ENCODE data around the gene ABCA13.

The ABCA13 gene

GRCh38 chr7:48481235-48481634 is 310.0 kb downstream of the ABCA13 start:
- Histone ChIP-seq H3K9ac (ENCODE audit: low read length) (no peak overlapping the region), H3K27ac (ENCODE audit: low read length) (no peak overlapping the region), H3K4me1 (ENCODE audit: low read length) (no peaks in the 10 kb centered on the region), H3K9me3 (ENCODE audit: insufficient read depth, low read length) (no peaks in the 10 kb centered on the region), H2AFZ (ENCODE audit: low read depth, low read length) (no peak overlapping the region), H3K4me3 (ENCODE audit: low read length) (no peak overlapping the region), H3K36me3 (replicated peaks; ENCODE audit: low read depth, low read length) (no peaks in the 10 kb centered on the region), H4K20me1 (ENCODE audit: insufficient read depth, low read length) (no peaks in the 10 kb centered on the region), H3K79me2 (ENCODE audit: low read length) (no peaks in the 10 kb centered on the region), H3K27me3 (ENCODE audit: low read depth, low read length) (no peaks in the 10 kb centered on the region), H3K4me2 (ENCODE audit: low read length) (no peak overlapping the region)
- TF ChIP-seq EZH2phosphoT487 (IDR thresholded peaks at IDR 0.05; ENCODE audit: low read depth), result no peak
- TF ChIP-seq, protein P1, sequence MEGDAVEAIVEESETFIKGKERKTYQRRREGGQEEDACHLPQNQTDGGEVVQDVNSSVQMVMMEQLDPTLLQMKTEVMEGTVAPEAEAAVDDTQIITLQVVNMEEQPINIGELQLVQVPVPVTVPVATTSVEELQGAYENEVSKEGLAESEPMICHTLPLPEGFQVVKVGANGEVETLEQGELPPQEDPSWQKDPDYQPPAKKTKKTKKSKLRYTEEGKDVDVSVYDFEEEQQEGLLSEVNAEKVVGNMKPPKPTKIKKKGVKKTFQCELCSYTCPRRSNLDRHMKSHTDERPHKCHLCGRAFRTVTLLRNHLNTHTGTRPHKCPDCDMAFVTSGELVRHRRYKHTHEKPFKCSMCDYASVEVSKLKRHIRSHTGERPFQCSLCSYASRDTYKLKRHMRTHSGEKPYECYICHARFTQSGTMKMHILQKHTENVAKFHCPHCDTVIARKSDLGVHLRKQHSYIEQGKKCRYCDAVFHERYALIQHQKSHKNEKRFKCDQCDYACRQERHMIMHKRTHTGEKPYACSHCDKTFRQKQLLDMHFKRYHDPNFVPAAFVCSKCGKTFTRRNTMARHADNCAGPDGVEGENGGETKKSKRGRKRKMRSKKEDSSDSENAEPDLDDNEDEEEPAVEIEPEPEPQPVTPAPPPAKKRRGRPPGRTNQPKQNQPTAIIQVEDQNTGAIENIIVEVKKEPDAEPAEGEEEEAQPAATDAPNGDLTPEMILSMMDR (IDR thresholded peaks at IDR 0.05; ENCODE audit: low read depth, low read length), result no peak

- no peaks in the 10 kb centered on the region for H3K36me3 ChIP-seq (replicated peaks; ENCODE audit: low read depth, low read length)
- H3K4me1 ChIP-seq (ENCODE audit: low read length), result no peaks in the 10 kb centered on the region
- TF ChIP-seq, protein P1 (IDR thresholded peaks at IDR 0.05; ENCODE audit: low read depth, low read length), result no peak
- TF ChIP-seq EZH2phosphoT487 (IDR thresholded peaks at IDR 0.05; ENCODE audit: low read depth), result no peak
- no peaks in the 10 kb centered on the region for H3K9me3 ChIP-seq (ENCODE audit: insufficient read depth, low read length)
- no peak overlapping the region for H3K27ac ChIP-seq (ENCODE audit: low read length)
- H3K4me3 ChIP-seq (ENCODE audit: low read length), result no peak overlapping the region
- peaks cover 5% of the 10 kb centered on the region; the same call in 1 of the 2 replicates for H3K27me3 ChIP-seq (ENCODE audit: low read depth, low read length)
- H3K4me2 ChIP-seq (ENCODE audit: low read length), result no peak overlapping the region
- H4K20me1 ChIP-seq (ENCODE audit: insufficient read depth, low read length), result no peaks in the 10 kb centered on the region
- H3K79me2 ChIP-seq (ENCODE audit: low read length), result no peaks in the 10 kb centered on the region
- no peak overlapping the region for H2AFZ ChIP-seq (ENCODE audit: low read depth, low read length)
- H3K9ac ChIP-seq (ENCODE audit: low read length), result no peak overlapping the region
These were observed 326.3 kb downstream of the ABCA13 start for GRCh38 chr7:48497521-48497920.

DNA sequence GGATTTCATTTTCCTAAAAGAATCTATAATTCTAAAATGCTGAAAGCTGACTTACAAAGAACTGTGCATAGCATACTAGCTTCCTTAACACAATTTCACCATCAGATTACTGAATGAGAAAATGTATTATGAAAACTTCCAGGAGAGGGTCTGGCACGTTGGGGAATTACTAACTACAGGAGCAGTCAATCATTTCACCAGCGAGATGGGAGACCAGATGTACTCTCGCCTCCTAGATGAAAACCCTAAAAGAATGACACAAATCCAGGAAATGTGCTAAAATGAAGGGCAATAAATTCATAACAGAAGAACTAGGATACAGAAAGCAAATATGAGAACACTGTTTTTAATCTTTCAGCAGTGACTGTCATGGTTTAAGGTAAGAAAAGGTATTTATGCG is 330.8 kb downstream of the ABCA13 start:
- Histone ChIP-seq H3K4me1 (ENCODE audit: low read length) (no peaks in the 10 kb centered on the region), H3K9me3 (ENCODE audit: insufficient read depth, low read length) (no peaks in the 10 kb centered on the region), H3K27me3 (ENCODE audit: low read depth, low read length) (no peaks in the 10 kb centered on the region)

GRCh38 chr7:48505051-48505450 is 333.8 kb downstream of the ABCA13 start:
- no peaks in the 10 kb centered on the region for H3K4me1 ChIP-seq (ENCODE audit: low read length)
- H3K79me2 ChIP-seq (ENCODE audit: low read length), result no peaks in the 10 kb centered on the region
- no peak overlapping the region for H2AFZ ChIP-seq (ENCODE audit: low read depth, low read length)
- no peaks in the 10 kb centered on the region for H4K20me1 ChIP-seq (ENCODE audit: insufficient read depth, low read length)
- no peak overlapping the region for H3K4me3 ChIP-seq (ENCODE audit: low read length)
- H3K9me3 ChIP-seq (ENCODE audit: insufficient read depth, low read length), result no peaks in the 10 kb centered on the region
- TF ChIP-seq, protein P1 (IDR thresholded peaks at IDR 0.05; ENCODE audit: low read depth, low read length), result no peak
- TF ChIP-seq EZH2phosphoT487 (IDR thresholded peaks at IDR 0.05; ENCODE audit: low read depth), result no peak
- no peak overlapping the region for H3K4me2 ChIP-seq (ENCODE audit: low read length)
- no peak overlapping the region for H3K9ac ChIP-seq (ENCODE audit: low read length)
- no peaks in the 10 kb centered on the region for H3K36me3 ChIP-seq (replicated peaks; ENCODE audit: low read depth, low read length)
- no peak overlapping the region for H3K27ac ChIP-seq (ENCODE audit: low read length)
- H3K27me3 ChIP-seq (ENCODE audit: low read depth, low read length), result no peaks in the 10 kb centered on the region

More for the DNA sequence above, 330.8 kb downstream of the ABCA13 start:
- Histone ChIP-seq H3K27ac (ENCODE audit: low read length) (no peak overlapping the region), H3K4me2 (ENCODE audit: low read length) (no peak overlapping the region), H3K4me3 (ENCODE audit: low read length) (no peak overlapping the region), H4K20me1 (ENCODE audit: insufficient read depth, low read length) (no peaks in the 10 kb centered on the region), H3K79me2 (ENCODE audit: low read length) (no peaks in the 10 kb centered on the region), H2AFZ (ENCODE audit: low read depth, low read length) (no peak overlapping the region), H3K9ac (ENCODE audit: low read length) (no peak overlapping the region), H3K36me3 (replicated peaks; ENCODE audit: low read depth, low read length) (no peaks in the 10 kb centered on the region)
- no peak for TF ChIP-seq EZH2phosphoT487 (IDR thresholded peaks at IDR 0.05; ENCODE audit: low read depth)
- TF ChIP-seq, protein P1 (IDR thresholded peaks at IDR 0.05; ENCODE audit: low read depth, low read length), result no peak

All from OCI-LY3 (cell line).